Measurements from ENCODE around the gene TTI1.
"Not testable (repeated sequence)": the region's sequence is repeated elsewhere in the genome, so short reads cannot be mapped to it uniquely, and the experiment has no call there.

Gene TTI1

DNA sequence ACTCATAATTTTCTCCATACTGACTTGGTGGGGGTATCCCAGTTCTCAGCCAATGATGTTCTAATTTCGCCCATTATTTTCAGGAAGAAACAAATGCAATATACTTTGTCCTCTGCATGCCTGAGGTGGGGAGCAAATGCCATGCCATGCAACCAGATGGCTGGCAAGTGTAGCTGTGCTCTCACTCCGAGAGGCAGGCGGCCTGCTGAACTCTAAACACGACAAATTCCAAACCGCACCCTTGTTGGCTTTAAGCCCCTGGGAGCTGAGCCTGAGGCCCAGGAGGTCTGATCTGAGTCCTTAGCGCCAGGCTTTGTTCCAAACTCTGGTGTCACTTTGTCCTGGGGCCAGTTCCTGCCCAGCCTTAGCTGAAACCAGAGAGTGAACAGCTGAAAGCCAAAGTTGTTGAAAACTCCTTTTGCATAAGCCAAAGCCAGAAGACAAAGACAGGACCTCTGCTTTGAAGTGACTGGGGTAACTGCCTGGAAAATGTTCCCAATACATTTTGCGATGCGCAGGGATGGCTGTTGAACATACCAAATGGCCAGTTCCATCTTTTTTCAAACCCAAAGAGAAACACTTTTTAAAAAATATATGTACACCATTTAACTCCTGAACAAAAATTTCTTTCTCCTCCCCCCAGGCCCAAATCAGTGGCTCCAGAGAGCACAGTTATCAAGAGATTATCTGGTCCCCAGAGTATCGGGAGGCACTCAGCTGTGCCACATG is 46.2 kb downstream of the TTI1 start:
- DNase-seq, result no peak

DNA sequence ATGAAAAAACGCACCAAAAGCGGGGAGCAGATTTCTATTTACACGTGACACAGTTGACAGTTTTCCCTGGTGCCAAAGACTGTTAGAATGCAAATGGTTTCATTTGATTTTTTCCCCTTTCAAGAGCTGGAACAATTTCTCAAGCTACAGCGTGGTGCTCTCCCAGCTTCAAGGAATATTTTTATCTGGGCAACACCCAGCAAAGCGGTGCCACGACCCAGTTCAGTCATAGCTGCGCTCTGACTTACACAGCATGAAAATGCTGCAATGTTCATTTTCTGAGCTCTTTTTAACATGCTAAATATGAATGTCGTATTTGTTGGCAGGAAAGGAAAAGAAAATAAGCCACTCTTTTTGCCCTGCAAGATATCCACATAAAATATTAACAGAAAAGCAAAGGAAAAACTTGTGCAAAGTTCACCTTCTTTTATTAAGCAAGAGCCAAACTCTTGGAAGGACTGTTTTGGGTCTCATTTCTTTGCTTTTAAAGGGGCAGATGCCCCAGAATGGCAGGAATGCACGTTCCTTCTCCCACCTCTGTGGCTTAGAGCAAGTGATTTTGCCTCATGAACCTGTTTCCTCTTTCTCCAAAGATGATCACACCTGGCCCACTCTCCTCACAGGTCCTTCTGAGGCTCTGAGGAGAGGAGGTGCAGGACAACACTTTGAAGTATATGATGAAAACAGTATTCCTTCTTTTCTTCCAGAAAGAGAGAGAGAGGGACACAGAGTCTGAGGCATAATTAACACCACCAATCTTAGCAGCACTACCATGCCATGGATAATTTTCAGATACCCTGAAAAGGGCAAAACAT is 47.0 kb downstream of the TTI1 start:
- DNase-seq, result no peak

DNA sequence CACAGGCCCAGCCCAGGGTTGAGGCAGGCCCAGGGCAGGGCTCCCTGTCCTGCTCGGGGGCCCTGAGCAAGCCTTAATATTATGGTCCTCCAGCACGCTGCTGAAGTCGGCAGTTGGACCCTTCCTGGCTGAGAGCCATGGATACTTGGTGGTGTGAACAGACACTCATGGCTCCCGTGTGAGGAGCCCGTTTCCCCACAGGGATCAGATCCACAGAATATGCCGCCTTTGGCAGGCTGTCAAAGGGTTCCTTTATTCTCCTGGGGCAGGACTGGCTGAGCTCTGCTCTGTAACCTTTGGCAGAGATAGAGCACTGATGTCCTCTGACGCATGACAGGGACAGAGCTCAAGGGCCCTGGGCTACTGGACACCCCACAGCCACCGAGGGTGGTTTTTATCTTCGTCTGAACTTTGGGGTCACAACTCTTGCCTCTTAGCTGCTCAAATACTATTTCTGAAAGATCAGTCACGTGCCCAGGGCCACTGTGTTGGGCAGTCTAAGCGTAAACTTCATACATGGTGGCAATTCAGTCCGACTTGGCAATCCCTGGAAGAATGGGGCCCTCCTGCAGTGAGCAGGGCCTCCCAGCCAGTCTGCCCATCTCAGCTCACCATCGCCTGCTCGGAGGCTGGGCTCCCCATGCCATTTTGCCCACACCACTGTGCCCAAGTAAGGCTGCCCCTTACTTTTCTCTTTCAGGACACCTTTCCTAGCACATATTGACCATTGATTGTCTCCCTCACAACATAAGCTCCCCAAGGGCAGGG is 49.1 kb downstream of the TTI1 start:
- DNase-seq, result no peak

DNA sequence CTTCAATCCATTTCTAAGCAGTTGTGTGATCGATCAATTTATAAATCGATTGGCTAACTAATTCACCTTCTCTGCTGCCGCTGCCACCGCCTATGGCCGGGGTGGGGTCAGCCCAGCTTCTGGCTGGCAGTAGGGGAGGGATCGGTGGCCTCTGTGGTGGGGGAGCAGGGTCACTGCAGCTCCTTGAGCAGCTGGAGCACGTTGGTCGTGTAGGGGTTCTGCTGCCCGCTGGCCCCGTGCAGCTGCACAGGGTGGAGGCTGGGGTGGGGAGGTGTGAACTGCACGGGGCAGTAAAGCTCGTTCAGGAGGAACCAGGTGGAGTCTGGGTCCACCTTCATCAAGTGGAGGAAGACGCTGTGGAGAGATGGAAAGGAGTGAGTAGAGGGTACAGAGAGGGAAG is 50.0 kb downstream of the TTI1 start:
- DNase-seq, result no peak

DNA sequence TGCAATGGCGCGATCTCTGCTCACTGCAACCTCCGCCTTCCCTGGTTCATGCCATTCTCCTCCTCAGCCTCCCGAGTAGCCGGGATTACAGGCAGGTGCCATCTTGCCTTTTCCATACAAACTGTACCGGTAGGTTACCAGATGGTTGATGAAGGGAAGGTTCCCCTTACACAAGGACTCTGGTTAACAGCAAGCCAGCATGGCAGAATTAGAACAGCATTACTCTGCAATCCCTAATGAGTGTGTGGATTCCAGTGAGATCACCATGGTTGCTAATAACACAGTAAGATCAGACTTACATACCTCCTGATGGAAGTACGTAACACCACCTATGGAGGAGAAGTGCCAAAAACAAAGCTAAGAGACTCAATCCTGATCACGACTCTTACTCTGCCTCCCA is 51.7 kb downstream of the TTI1 start:
- DNase-seq, result no peak

DNA sequence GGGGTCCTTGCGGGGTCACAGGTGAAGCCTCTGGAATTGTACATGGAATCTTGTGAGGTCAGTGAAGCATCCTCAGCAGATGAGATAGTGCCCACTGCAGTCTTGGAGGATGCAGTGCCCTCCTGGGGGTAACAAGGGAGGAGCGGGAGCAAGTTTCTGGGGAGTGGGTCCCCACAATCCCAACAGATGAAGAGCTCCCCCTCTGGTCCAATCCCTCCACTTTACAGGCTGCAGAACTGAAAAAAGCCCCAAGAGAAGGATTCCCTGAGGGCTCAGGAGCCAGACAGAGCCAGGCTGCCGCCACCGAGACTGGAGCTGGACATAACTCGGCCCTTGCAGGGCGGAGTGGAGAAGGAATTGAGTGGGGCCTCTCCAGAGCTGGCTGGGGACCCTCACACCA is 52.4 kb downstream of the TTI1 start:
- DNase-seq, result no peak

DNA sequence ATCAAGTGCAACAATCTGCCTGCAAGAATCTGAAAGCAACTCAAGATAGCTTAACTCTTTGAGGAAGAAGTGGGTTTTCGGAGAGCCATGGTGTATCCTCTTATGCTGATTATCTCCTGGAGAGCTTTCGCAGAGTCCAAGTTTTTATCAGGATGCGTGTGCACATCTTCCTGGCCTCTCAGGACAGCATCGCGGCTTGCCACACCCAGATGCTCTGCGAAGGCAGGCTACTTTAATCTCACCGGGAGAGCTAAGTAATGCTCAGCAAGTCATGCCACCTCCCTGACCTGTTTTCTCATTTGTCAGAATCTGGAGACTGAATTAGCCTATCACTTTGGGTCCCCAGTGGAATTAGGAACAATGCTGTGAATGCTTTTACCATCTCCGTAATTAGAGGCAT is 52.9 kb downstream of the TTI1 start:
- no peak for DNase-seq

DNA sequence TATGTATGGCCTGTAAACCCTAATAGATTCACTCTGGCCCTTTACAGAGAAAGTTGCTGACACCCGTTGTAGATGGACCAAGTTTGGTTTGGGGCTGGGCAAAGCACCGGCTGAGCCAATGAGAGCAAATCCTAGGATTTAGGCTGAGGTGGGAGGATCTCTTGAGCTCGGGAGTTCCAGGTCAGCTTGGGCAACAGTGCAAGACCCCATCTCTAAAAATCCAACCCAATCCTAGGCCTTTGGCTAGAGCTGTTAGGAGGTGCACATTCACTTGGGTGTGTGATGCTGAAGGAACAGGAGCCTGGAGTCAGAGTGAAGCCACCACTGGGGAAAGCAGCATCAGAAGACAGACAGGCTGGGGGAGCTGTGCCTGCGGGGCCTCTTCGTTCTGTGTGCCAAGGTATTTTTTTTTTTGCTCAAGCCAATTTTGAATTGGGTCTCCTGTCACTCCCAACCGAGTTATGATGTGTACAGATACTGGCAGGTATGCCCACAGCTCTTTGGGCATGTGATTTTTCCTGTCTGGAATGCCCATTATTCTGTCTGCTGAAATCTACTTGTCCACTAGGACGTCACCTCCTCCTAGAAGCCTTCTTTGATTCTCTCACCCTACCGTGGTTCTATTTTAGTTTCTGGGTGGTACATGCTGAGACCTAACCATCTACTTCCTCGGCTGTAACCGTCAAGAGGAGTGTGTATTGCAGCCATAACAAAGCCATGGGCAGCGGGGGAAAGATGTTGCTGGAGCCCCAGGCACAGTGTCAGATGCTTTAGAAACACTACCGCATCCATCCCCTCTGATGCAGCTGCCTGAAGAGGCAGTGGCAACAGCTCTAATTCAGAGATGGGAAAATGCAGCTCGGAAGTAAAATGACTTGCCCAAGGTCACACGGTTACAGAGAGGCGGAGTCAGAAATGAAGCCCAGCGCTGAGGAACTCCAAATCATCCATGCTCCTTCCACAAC is 54.0 kb downstream of the TTI1 start:
- no peak for DNase-seq

DNA sequence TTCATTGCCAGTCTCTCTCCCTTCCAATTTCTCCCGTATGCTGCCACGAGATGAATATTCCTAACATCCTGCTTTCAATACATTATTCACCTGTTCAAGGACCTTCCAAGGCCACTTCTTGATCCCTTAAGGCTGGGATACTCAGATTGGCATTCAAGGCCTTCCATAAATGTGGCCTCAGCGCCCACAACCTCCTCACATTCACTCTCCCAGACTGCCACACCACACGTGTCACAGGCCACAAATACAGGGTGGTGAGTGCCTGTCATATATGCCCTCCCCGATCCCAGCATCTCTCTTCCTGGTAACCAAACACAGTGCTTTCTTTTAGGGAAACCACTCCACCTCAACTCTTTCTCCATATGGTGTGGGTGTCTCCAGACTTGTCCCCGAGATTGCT is 55.5 kb downstream of the TTI1 start:
- DNase-seq, result no peak

DNA sequence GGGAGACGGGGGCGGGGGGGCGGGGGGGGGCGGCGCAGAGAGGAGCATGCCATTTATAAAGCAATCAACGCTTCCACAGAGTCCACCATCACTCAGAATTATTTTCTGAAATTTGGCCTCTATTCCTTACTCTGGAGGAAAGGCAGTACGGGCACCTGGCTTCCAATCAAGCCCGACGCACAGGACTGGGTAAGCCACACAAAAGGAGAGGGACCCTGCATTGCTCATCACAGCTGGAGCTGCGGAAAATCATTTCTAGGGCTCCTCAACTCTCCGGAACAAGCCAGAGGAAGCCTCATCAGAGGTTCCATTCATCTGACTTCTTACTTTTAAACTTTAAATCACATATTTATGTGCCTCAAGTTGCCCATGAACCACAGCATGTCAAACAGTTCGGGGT is 55.9 kb downstream of the TTI1 start:
- DNase-seq, result no peak

DNA sequence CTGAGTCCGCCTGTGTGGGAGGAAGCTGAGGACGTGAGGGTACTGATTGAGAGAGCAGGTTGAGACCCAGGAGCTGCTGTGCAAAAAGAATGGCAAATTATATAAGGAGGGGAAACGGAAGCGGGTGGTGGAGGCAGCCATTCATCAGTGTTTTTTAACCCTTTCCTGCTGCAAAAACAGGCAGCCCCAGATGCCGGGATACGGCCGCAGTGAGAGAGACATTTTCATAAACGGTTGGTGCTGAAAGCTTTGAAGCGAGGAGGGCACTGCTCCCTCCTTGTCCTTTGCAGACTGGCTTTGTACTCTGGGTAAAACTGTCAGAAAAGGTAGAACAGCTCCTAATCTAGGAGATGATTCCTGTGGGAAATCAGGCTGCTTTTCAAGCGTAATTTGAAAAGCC is 56.4 kb downstream of the TTI1 start:
- no peak for DNase-seq

DNA sequence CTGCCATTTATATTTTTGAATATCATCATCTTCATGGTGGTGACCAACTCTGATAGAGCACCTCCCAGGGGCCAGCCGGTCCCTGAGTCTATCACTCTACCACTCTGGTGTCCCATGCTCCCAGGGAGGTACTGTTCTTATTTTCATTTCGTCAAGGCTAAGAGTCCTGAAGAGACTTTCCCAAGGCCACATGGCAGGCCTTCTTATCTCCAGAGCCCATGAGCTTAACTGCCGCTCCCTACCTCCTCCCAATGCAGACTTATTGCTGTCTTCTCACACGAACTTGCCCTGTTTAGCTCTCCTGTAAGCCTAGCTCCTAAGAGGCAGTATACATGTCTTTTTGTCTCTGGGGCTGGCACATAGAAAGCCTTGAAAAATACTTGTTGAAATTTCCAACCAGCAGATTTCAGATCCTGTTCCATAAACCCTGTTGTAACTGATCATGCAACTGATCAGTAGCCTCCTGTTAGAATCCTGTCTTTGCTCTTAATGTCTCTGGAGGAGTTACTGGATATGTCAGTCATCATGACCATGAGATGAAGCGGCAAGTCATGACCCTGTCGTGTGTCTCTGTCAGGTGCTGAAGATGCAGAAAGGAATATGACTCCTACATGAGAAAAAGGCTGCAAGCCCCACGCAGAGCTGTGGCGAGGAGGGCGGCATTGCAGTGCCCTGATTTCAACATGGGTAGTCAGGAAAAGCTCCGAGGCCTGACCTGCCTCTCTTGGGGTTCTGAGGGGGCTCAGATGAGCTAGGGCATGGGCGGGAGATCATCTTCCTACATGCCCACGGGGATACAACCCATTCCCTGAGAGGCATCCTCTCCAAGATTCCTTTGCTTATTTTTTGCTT is 60.0 kb downstream of the TTI1 start:
- no peak for DNase-seq

DNA sequence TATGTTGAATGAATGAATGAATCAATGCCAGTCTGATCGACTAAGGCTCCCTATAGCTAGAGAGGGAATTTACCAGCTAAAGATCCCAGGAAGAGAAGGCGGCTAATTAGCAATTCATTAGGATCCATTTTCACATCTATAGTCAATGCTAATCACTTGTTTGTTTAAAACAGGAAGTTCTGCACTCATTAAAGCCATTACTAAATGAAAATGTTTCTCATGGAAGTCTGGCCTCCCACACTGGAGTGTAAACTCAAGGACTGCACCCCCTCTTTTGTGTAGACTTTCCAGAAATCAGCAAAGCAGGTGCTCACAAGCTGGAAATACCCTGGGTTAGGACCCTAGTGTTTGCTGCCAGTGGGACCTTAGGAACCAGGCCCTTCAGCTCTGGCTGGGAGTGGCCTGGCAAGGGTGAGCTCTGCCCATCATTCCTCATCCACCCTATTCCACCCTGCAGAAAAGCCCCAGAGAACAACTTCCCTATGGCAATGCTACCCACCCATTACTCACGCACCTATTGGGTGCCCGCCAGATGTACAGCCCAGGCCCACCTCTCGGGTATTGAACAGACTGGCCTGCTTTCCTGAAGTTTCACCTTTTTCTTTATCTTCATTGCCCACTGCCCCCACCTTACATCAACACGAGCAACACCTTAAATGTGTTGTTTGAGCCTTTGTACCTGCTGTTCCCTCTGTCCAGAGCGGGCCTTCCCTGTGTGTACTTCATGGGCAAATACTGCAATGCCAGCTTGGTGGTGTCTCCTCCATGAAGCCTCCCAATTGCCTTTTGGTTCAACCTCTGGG is 60.8 kb downstream of the TTI1 start:
- no peak for DNase-seq

DNA sequence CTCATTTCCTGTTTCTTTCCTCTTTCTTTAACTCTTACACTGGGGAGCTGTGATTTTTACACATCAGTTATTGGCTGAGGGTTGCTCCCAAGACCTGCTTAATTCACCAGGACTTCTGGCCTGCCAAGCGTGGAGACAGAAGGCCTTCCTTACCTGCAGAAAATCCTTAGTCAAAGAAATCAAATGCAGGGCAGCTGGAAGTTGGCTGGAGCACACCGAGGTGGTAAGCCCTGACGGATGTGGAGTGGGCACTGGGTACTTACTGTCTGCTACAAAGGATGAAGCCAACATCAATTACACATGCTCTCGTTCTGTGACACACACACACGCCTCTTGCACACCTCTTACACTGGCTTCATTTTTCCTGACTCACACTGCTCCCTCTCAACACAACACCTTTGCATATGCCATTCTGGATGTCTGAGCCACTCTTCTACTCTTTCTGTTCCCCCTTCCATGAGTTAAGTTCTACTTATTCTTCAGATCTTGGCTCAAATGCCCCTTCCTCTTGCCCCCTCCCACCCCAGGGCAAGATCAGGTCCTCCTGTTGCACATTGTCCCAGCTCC is 61.6 kb downstream of the TTI1 start:
- DNase-seq, result no peak

DNA sequence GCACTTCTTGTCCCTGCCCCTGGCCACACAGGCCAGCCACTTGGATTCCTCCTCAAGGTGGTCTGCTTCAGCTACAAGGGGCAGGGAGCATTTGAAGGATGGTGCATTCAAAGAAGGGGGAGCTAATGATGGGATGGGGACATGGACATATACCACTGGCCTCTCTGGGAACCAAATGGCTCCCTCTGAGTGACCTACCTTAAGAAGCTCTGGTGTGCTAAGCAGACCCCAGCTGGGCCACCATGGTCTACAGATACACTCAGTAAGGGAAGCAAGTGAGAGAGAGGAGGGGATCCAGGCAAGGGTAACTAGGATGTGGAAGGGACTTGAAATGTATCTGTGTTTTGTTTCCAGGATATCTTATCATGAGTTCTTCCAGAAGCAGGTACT is 62.4 kb downstream of the TTI1 start:
- DNase-seq, result no peak

DNA sequence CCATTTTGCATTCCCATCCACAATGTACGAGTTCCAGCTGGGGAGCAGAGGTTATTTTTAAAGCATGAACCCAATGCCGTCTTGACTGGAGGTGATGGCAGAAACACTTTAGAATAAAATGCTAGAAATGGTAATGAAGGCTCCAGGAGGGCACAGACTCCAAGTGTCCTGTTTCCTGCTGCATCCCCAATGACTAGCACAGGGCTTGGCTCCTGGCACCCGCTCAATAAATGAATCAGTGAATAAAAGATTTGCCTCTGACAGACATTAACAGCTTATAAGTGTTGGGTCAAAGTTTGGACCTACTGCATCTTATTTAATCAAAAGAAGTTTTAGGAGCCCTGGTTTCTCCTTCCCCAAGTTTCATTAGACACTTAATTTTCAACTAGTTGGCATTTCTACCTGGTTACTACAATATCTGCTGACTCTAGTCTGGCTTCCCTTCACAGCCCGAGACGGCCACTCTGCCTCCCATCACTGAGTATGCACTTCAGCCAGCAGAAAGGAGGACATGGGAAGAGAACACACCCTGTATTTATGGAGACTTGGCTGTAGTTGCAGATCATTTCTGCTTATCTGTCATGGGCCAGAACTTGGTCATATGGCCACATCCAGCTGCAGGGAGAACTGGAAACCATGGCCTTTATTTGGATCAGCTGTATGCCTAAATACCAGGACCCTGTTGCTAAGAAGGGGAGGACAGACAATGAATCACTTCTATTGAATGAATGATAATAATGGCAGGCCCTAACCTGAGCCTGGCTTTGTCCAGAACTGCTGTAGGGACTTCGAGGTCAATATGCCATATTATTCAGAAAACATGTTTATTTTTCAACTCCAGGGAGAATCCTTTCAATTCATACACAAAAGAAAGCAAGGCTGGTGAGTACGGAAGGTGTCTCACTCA is 63.1 kb downstream of the TTI1 start:
- no peak for DNase-seq

DNA sequence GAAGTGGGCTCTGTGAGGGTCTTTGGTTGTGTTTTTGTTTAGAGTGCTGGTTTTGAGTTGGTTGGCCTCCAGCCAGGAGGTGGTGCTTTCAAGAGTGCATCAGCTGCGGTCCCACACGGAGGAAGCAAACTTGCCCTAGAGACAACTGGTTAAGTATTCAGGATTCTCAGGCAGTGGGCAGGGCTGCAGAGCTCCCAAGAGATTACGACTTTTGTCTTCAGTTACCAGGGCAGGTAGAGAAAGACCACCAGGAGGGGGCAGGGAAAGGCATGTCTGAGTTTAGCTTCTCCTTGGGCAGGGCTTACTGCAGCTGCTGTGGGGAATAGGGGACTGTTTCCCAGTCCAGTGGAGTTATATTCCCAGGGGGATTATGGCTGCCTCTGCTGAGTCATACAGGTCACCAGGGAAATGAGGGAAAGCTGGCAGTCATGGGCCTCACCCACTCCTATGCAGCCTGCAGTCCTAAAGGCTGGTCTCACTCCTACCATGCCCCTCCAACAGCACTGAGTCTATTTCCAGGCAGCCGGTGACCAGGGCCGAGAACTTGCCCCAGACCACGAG is 64.3 kb downstream of the TTI1 start:
- DNase-seq, result no peak

DNA sequence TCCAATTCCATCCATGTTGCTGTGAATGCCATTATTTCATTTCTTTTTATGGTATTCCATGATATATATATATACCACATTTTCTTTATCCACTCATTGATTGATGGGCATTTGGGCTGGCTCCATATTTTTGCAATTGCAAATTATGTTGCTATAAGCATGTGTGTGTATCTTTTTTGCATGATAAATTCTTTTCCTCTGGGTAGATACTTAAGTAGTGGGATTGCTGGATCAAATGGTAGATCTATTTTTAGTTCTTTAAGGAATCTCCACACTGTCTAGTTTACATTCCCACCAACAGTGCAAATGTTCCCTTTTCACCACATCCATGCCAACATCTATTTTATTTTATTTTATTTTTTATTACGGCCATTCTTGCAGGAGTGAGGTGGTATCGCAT is 69.8 kb downstream of the TTI1 start:
- not testable (repeated sequence) for DNase-seq

DNA sequence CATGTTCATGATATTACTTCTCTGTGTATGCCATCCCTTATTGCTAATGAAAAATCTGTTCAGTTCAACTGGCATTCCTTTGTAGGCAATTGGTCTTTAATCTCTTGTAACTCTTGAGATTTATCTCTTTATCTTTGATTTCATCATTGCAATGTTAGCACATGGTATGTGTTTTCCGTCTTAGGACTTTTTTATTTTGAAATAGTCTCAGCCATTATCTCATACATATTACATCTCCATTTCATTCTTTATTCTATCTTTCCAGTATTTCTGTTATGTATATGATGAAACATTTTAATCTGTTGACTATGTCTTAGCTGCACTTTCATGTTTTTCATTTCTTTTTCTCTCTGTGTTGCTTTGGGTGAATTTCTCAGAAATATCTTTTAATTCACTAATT is 72.2 kb downstream of the TTI1 start:
- no peak for DNase-seq
